SK-N-SH (cell line): ENCODE data around the gene HECW1. TPM values are rescaled to one million over a fixed set of nuclear protein-coding genes. Genes with fewer than 3 reads are reported as not detected.

Experiments used
- CTCF ChIA-PET: fragments of 300-600, 350-600 bp; formaldehyde crosslinking; extraction: SDS; loops from one replicate; lab custom pipeline; 2021; lab: Yijun Ruan, JAX
- POLR2A ChIA-PET: fragments of 350-600 bp; sonication (Branson Sonifier 250); formaldehyde crosslinking; extraction: SDS; loops from one replicate; lab custom pipeline; 2020; ENCODE audit warnings: antibody characterized with exemption, inconsistent platforms; lab: Yijun Ruan, JAX
- DNase-seq: peaks from one replicate; pipeline ENCODE4 v3.0.0; 2012
- H2AFZ ChIP-seq: fragments of 200-600 bp; sonication (generic); 2 replicates; pipeline ENCODE4 v1.8.1; 2016; ENCODE audit warnings: antibody characterized with exemption, mild to moderate bottlenecking, low read depth
- H3F3A ChIP-seq: fragments of 200-600 bp; sonication (generic); replicated peaks from 2 replicates; pipeline ENCODE3; 2016; ENCODE audit warnings: antibody characterized with exemption, mild to moderate bottlenecking; ENCODE audit not compliant: insufficient read depth
- H3K27ac ChIP-seq, 2 experiments: fragments of 200-500 bp in 1 of 2; fragments of 200-600 bp in 1 of 2; sonication (Bioruptor generic) in 1 of 2; sonication (generic), shearing (Covaris generic) in 1 of 2; 2 replicates each; pipeline versions ENCODE4 v1.5.1 to v1.6.1; 2014 to 2016; ENCODE audit warnings: low read depth in 2 of 2, inconsistent platforms in 1 of 2, low read length in 1 of 2, mild to moderate bottlenecking in 1 of 2, mixed read lengths in 1 of 2
- H3K27me3 ChIP-seq: fragments of 200-600 bp; sonication (generic), shearing (Covaris generic); 2 replicates; pipeline ENCODE4 v1.6.1; 2016; ENCODE audit warnings: mixed run types; ENCODE audit not compliant: insufficient read depth
- H3K36me3 ChIP-seq, 2 experiments: fragments of 200-500 bp in 1 of 2; fragments of 200-600 bp in 1 of 2; sonication (Bioruptor generic) in 1 of 2; sonication (generic) in 1 of 2; replicated peaks in 1 of 2; 2 replicates each; pipeline versions ENCODE3 to v1.5.1; 2014 to 2016; ENCODE audit warnings: low read length in 1 of 2, mild to moderate bottlenecking in 1 of 2; ENCODE audit not compliant: insufficient read depth in 2 of 2, control insufficient read depth in 1 of 2
- H3K4me1 ChIP-seq, 2 experiments: fragments of 200-500 bp in 1 of 2; fragments of 200-600 bp in 1 of 2; sonication (Bioruptor generic) in 1 of 2; sonication (generic), shearing (Covaris generic) in 1 of 2; 2 replicates each; pipeline versions ENCODE4 v1.5.1 to v1.6.1; 2014 to 2016; ENCODE audit warnings: low read depth in 1 of 2, low read length in 1 of 2, mixed run types in 1 of 2; ENCODE audit not compliant: insufficient read depth in 2 of 2, control insufficient read depth in 1 of 2
- H3K4me2 ChIP-seq: fragments of 200-600 bp; sonication (generic), shearing (Covaris generic); 2 replicates; pipeline ENCODE4 v1.6.1; 2017; ENCODE audit warnings: mixed run types
- H3K4me3 ChIP-seq, 2 experiments: fragments of 200-500 bp in 1 of 2; fragments of 200-600 bp in 1 of 2; sonication (Bioruptor generic) in 1 of 2; sonication (generic), shearing (Covaris generic) in 1 of 2; 2 replicates each; pipeline versions ENCODE4 v1.5.1 to v1.8.1; 2014 to 2016; ENCODE audit warnings: low read depth in 2 of 2, inconsistent platforms in 1 of 2, low read length in 1 of 2, mild to moderate bottlenecking in 1 of 2, mixed read lengths in 1 of 2, moderate library complexity in 1 of 2
- H3K79me2 ChIP-seq: fragments of 200-600 bp; sonication (generic); 2 replicates; pipeline ENCODE4 v1.8.1; 2017; ENCODE audit warnings: mild to moderate bottlenecking; ENCODE audit not compliant: insufficient read depth
- H3K9ac ChIP-seq: fragments of 200-600 bp; sonication (generic); 2 replicates; pipeline ENCODE4 v1.6.1; 2017; ENCODE audit warnings: mixed run types
- H3K9me2 ChIP-seq: fragments of 200-600 bp; sonication (generic); 2 replicates; pipeline ENCODE4 v1.6.1; 2017; ENCODE audit warnings: mixed run types
- H3K9me3 ChIP-seq: fragments of 200-600 bp; sonication (generic); 2 replicates; pipeline ENCODE4 v1.6.1; 2017; ENCODE audit warnings: mixed run types, mild to moderate bottlenecking, moderate library complexity
- H4K20me1 ChIP-seq: fragments of 200-600 bp; sonication (generic); 2 replicates; pipeline ENCODE4 v1.6.1; 2017; ENCODE audit warnings: mild to moderate bottlenecking, mixed run types; ENCODE audit not compliant: insufficient read depth
- EP300 ChIP-seq, 2 experiments: IDR thresholded peaks; 2 replicates each; pipeline versions ENCODE4 v1.4.0 to v1.6.1; 2012; ENCODE audit warnings: borderline replicate concordance in 1 of 2, low read depth in 1 of 2, low read length in 1 of 2
- FOXJ3 ChIP-seq: sonication (generic); formaldehyde crosslinking; IDR thresholded peaks from 2 replicates; pipeline ENCODE4 v1.5.1; 2020; ENCODE audit warnings: mild to moderate bottlenecking, missing genetic modification reagents
- FOXM1 ChIP-seq: IDR thresholded peaks from 2 replicates; pipeline ENCODE4 v1.4.0; 2012; ENCODE audit warnings: low read depth, mild to moderate bottlenecking
- GABPA ChIP-seq: IDR thresholded peaks from 2 replicates; pipeline ENCODE4 v1.4.0; 2012; ENCODE audit warnings: low read depth, mild to moderate bottlenecking
- NFIC ChIP-seq: IDR thresholded peaks from 2 replicates; pipeline ENCODE4 v1.4.0; 2012; ENCODE audit warnings: borderline replicate concordance
- NRF1 ChIP-seq: IDR thresholded peaks from 2 replicates; pipeline ENCODE4 v1.6.1; 2012; ENCODE audit warnings: low read depth, mild to moderate bottlenecking, low read length
- PBX3 ChIP-seq: IDR thresholded peaks from 2 replicates; pipeline ENCODE4; 2012
- POLR2AphosphoS5 ChIP-seq: IDR thresholded peaks from 2 replicates; pipeline ENCODE4 v1.6.1; 2012; ENCODE audit warnings: low read depth, low read length
- RFX5 ChIP-seq: IDR thresholded peaks from 2 replicates; pipeline ENCODE4 v1.6.1; 2012; ENCODE audit warnings: mild to moderate bottlenecking, improper control_type of control experiment, low read length
- RXRA ChIP-seq: IDR thresholded peaks from 2 replicates; pipeline ENCODE4 v1.4.0; 2012; ENCODE audit warnings: low read depth, mild to moderate bottlenecking, borderline replicate concordance
- SIN3A ChIP-seq: IDR thresholded peaks from 2 replicates; pipeline ENCODE4 v1.6.1; 2012; ENCODE audit warnings: low read depth, mild to moderate bottlenecking, low read length, moderate library complexity, borderline replicate concordance
- TEAD4 ChIP-seq: IDR thresholded peaks from 2 replicates; pipeline ENCODE4 v1.4.0; 2012; ENCODE audit warnings: mild to moderate bottlenecking, borderline replicate concordance; ENCODE audit not compliant: insufficient read depth
- YY1 ChIP-seq: IDR thresholded peaks from 2 replicates; pipeline ENCODE4 v1.4.0; 2012; ENCODE audit warnings: low read depth, mild to moderate bottlenecking
- WGBS: methylation state at CpG from one replicate; pipeline ENCODE4 v1.1.6; 2017; ENCODE audit warnings: low lambda C conversion rate; 5-methylcytosine and 5-hydroxymethylcytosine counted together
- polyA plus RNA-seq, 3 experiments: library from polyadenylated mRNA; depleted of rRNA; stranded (reverse); fragments of >200 nt; gene quantifications; 2 replicates each; pipeline ENCODE4 v1.2.3, GENCODE V29; 2012
- TF ChIP-seq, protein P1 (sequence below): fragments of 150-350 bp; IDR thresholded peaks from 2 replicates; pipeline ENCODE4 v1.6.1; 2016; ENCODE audit warnings: mild to moderate bottlenecking, low read depth, low read length
- TF ChIP-seq, protein P2 (sequence below): IDR thresholded peaks from 2 replicates; pipeline ENCODE4 v1.4.0; 2012; ENCODE audit warnings: low read depth, borderline replicate concordance
- TF ChIP-seq, protein P3 (sequence below): IDR thresholded peaks from 2 replicates; pipeline ENCODE4 v1.4.0; 2012; ENCODE audit warnings: low read depth
- TF ChIP-seq, protein P4 (sequence below): fragments of 150-350 bp; IDR thresholded peaks from 2 replicates; pipeline ENCODE4 v1.6.1; 2017; ENCODE audit warnings: antibody characterized with exemption, low read length, low read depth, borderline replicate concordance
- TF ChIP-seq, protein P5 (sequence below): fragments of 200-600 bp; sonication (generic); IDR thresholded peaks from 2 replicates; pipeline ENCODE4 v1.6.1; 2017; ENCODE audit warnings: antibody characterized with exemption, mild to moderate bottlenecking, moderate library complexity

HECW1 gene
- polyA plus RNA-seq, 1 of the 3 experiments (the other 2 are of a cell fraction) = not detected

- WGBS = 5% methylated on average over 1 of the region's 1 CpG
- no peak overlapping the region for H2AFZ ChIP-seq
Observed at GRCh38 chr7:43391518-43391917, 279.1 kb downstream of the HECW1 start.

DNA sequence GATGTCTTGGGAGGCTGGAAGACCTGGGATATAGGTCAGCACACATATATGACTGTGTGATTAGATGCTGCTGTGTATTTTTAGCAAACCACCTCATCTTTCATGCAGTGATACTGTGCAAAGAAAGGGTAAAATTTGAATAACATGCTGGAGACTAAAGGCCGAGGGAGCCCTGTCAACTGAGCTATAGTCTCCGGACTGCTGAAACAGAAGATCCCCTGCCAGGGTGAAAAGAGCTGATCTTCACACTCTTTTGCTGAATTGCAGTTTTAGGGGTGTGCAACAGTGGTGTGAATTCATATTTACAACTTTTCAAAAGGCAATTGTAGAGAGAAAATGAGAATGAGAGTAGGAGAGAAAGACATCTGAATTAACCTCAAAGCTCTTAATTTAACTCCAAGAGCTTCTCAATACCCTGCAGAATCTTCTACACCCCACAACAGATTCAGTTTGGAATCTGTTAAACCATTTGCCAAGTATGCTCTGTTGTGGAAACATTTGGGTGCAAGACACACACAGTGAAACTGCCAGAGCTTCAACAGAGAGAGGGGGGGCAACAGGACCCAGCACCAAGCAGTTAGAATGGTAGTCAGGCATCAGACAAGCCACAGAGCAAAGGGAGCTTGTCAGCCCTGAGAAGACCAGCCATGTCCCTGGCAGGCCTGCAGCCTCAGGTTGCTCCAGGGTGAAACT lies 280.3 kb downstream of the HECW1 start:
- ChIA-PET CTCF (interaction anchor here (0.8 to 1.8 kb wide), 3 partner anchors 17 to 307 kb away, joined by 3 to 7 read pairs (median 3); no protein-coding TSS in a partner anchor), POLR2A (no interaction called here)
- H3K9me3 ChIP-seq = no peaks in the 10 kb centered on the region
- no peak overlapping the region for H3K9ac ChIP-seq
- H3K4me3 ChIP-seq = no peak overlapping the region
- H2AFZ ChIP-seq = no peak overlapping the region
- H3F3A ChIP-seq = no peaks in the 10 kb centered on the region
- H3K27me3 ChIP-seq = no peaks in the 10 kb centered on the region
- DNase-seq = no peak
- no peaks in the 10 kb centered on the region for H4K20me1 ChIP-seq
- no peak overlapping the region for H3K27ac ChIP-seq
- H3K36me3 ChIP-seq = no peaks in the 10 kb centered on the region
- H3K4me2 ChIP-seq = no peak overlapping the region
- 44% methylated on average over 2 of the region's 2 CpGs for WGBS
- no peaks in the 10 kb centered on the region for H3K4me1 ChIP-seq
- H3K9me2 ChIP-seq = no peaks in the 10 kb centered on the region
- H3K79me2 ChIP-seq = no peaks in the 10 kb centered on the region
- no peak for TF ChIP-seq RXRA
- TF ChIP-seq POLR2AphosphoS5 = no peak
- TF ChIP-seq PBX3 = no peak
- TF ChIP-seq FOXJ3 = no peak
- TF ChIP-seq, protein P1, sequence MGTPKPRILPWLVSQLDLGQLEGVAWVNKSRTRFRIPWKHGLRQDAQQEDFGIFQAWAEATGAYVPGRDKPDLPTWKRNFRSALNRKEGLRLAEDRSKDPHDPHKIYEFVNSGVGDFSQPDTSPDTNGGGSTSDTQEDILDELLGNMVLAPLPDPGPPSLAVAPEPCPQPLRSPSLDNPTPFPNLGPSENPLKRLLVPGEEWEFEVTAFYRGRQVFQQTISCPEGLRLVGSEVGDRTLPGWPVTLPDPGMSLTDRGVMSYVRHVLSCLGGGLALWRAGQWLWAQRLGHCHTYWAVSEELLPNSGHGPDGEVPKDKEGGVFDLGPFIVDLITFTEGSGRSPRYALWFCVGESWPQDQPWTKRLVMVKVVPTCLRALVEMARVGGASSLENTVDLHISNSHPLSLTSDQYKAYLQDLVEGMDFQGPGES = no peak
- TF ChIP-seq NRF1 = no peak
- no peak for TF ChIP-seq RFX5
- TF ChIP-seq, protein P2, sequence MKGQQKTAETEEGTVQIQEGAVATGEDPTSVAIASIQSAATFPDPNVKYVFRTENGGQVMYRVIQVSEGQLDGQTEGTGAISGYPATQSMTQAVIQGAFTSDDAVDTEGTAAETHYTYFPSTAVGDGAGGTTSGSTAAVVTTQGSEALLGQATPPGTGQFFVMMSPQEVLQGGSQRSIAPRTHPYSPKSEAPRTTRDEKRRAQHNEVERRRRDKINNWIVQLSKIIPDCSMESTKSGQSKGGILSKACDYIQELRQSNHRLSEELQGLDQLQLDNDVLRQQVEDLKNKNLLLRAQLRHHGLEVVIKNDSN = no peak
- no peak for TF ChIP-seq FOXM1

More at GRCh38 chr7:43391518-43391917, 279.1 kb downstream of the HECW1 start:
- TF ChIP-seq, protein P3, sequence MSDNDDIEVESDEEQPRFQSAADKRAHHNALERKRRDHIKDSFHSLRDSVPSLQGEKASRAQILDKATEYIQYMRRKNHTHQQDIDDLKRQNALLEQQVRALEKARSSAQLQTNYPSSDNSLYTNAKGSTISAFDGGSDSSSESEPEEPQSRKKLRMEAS = no peak
- no peak for TF ChIP-seq EP300 (IDR thresholded peaks at IDR 0.05; ENCODE audit: borderline replicate concordance in 1 of 2, low read depth in 1 of 2, low read length in 1 of 2)
- no peak for TF ChIP-seq TEAD4
- TF ChIP-seq, protein P4, sequence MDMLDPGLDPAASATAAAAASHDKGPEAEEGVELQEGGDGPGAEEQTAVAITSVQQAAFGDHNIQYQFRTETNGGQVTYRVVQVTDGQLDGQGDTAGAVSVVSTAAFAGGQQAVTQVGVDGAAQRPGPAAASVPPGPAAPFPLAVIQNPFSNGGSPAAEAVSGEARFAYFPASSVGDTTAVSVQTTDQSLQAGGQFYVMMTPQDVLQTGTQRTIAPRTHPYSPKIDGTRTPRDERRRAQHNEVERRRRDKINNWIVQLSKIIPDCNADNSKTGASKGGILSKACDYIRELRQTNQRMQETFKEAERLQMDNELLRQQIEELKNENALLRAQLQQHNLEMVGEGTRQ = no peak
- no peak for TF ChIP-seq SIN3A
- TF ChIP-seq, protein P5, sequence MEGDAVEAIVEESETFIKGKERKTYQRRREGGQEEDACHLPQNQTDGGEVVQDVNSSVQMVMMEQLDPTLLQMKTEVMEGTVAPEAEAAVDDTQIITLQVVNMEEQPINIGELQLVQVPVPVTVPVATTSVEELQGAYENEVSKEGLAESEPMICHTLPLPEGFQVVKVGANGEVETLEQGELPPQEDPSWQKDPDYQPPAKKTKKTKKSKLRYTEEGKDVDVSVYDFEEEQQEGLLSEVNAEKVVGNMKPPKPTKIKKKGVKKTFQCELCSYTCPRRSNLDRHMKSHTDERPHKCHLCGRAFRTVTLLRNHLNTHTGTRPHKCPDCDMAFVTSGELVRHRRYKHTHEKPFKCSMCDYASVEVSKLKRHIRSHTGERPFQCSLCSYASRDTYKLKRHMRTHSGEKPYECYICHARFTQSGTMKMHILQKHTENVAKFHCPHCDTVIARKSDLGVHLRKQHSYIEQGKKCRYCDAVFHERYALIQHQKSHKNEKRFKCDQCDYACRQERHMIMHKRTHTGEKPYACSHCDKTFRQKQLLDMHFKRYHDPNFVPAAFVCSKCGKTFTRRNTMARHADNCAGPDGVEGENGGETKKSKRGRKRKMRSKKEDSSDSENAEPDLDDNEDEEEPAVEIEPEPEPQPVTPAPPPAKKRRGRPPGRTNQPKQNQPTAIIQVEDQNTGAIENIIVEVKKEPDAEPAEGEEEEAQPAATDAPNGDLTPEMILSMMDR = no peak
- TF ChIP-seq GABPA = no peak
- no peak for TF ChIP-seq FOXJ3
- TF ChIP-seq YY1 = no peak
- no peak for TF ChIP-seq RFX5
- TF ChIP-seq POLR2AphosphoS5 = no peak
- TF ChIP-seq NFIC = no peak
- no peaks in the 10 kb centered on the region for H3F3A ChIP-seq
- H3K27me3 ChIP-seq = no peaks in the 10 kb centered on the region
- no peaks in the 10 kb centered on the region for H3K4me1 ChIP-seq
- CTCF ChIA-PET = interaction anchor here (1.3 kb wide), 1 partner anchor 191 kb away, joined by 3 read pairs; no protein-coding TSS in a partner anchor
- H3K27ac ChIP-seq = no peak overlapping the region
- DNase-seq = no peak
- no peak overlapping the region for H3K4me2 ChIP-seq
- no peaks in the 10 kb centered on the region for H3K9me2 ChIP-seq
- no peak overlapping the region for H3K4me3 ChIP-seq
- H3K9ac ChIP-seq = no peak overlapping the region
- H3K9me3 ChIP-seq = no peaks in the 10 kb centered on the region
- POLR2A ChIA-PET = no interaction called here
- H3K79me2 ChIP-seq = no peaks in the 10 kb centered on the region
- H3K36me3 ChIP-seq = no peaks in the 10 kb centered on the region
- H4K20me1 ChIP-seq = no peaks in the 10 kb centered on the region
